Upper lobe of right lung (tissue), 1 donor: ENCODE results near the gene EDNRB. TPM values are rescaled to one million over a fixed set of nuclear protein-coding genes. Genes with fewer than 3 reads are reported as not detected.

ENCODE experiments used
- ATAC-seq: fragments of 200-7000 bp; cut with Tn5 transposase; one replicate; pipeline ENCODE4 v1.9.1; 2020; ENCODE audit warnings: mild to moderate bottlenecking, moderate library complexity
- DNase-seq: peaks from one replicate; pipeline ENCODE4 v3.0.0-alpha.2; 2020
- H3K27ac ChIP-seq: fragments of 200-600 bp; one replicate; pipeline ENCODE4 v1.8.0; 2022
- H3K27me3 ChIP-seq: fragments of 200-600 bp; one replicate; pipeline ENCODE4 v1.8.0; 2022; ENCODE audit warnings: mild to moderate bottlenecking
- H3K36me3 ChIP-seq: fragments of 200-600 bp; one replicate; pipeline ENCODE4 v1.8.0; 2022
- H3K4me1 ChIP-seq: fragments of 200-600 bp; one replicate; pipeline ENCODE4 v1.8.0; 2022
- H3K4me3 ChIP-seq: fragments of 200-600 bp; one replicate; pipeline ENCODE4 v1.8.0; 2022; ENCODE audit warnings: mild to moderate bottlenecking
- H3K9me3 ChIP-seq: fragments of 200-600 bp; one replicate; pipeline ENCODE4 v1.8.0; 2022
- intact Hi-C: fragments of 100-400 bp; cut with DNase I; formaldehyde crosslinking; loops from one replicate; pipeline ENCODE4 v1.11.0; 2022
- total RNA-seq: library from RNA; stranded (reverse); fragmentation: NEBNext Ultra II Directional; extraction: Animal tissue kit (Norgen Biotek cat#: 25700); gene quantifications from one replicate; pipeline ENCODE4 v1.2.1, GENCODE V29; 2021
- TF ChIP-seq, protein P1 (sequence below): fragments of 200-600 bp; IDR thresholded peaks from one replicate; pipeline ENCODE4 v1.8.0; 2022; ENCODE audit warnings: antibody characterized with exemption
- donor health status: DM: no; HTN: yes; CAD: no; lungs with severe emphysema.

Gene EDNRB
- total RNA-seq, 1 donor from 2014 or later, result 61.7 TPM

- no peak overlapping the region for H3K4me3 ChIP-seq
- DNase-seq, result no peak
- H3K36me3 ChIP-seq, result no peaks in the 10 kb centered on the region
- intact Hi-C loops, result no loop called here
- TF ChIP-seq, protein P1, sequence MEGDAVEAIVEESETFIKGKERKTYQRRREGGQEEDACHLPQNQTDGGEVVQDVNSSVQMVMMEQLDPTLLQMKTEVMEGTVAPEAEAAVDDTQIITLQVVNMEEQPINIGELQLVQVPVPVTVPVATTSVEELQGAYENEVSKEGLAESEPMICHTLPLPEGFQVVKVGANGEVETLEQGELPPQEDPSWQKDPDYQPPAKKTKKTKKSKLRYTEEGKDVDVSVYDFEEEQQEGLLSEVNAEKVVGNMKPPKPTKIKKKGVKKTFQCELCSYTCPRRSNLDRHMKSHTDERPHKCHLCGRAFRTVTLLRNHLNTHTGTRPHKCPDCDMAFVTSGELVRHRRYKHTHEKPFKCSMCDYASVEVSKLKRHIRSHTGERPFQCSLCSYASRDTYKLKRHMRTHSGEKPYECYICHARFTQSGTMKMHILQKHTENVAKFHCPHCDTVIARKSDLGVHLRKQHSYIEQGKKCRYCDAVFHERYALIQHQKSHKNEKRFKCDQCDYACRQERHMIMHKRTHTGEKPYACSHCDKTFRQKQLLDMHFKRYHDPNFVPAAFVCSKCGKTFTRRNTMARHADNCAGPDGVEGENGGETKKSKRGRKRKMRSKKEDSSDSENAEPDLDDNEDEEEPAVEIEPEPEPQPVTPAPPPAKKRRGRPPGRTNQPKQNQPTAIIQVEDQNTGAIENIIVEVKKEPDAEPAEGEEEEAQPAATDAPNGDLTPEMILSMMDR, result no peak
- peaks cover 2% of the 10 kb centered on the region for H3K4me1 ChIP-seq
- no peaks in the 10 kb centered on the region for H3K27me3 ChIP-seq
- ATAC-seq, result no peak
- H3K9me3 ChIP-seq, result no peaks in the 10 kb centered on the region
- no peak overlapping the region for H3K27ac ChIP-seq
These were observed 51.7 kb downstream of the EDNRB start for GRCh38 chr13:77866971-77867370.

DNA sequence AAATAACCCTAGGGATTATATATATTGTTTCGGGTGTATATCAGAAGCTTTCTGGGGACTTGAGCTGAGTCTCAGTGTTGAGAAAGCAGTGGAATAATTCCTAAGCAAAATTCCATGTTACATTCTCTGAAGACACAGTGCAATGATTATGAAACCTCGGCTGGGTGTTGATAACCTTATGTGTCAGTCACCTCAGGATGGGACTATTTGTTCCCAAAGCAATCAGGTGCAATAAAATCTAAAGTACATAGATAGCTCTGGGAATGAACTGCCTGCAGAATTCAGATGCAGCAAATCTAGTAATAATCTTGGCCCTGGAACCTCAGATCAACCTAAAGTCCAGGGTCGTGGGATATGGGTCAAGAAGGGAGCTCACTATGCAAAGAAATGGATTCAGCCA is 53.0 kb downstream of the EDNRB start:
- H3K27ac ChIP-seq, result no peak overlapping the region
- no peaks in the 10 kb centered on the region for H3K9me3 ChIP-seq
- H3K36me3 ChIP-seq, result no peaks in the 10 kb centered on the region
- peaks cover 15% of the 10 kb centered on the region for H3K4me1 ChIP-seq
- TF ChIP-seq, protein P1, result no peak
- H3K4me3 ChIP-seq, result no peak overlapping the region
- ATAC-seq, result no peak
- intact Hi-C loops, result no loop called here
- DNase-seq, result no peak
- H3K27me3 ChIP-seq, result no peaks in the 10 kb centered on the region

- DNase-seq (no peak), ATAC-seq (no peak)
- Histone ChIP-seq H3K27me3 (no peaks in the 10 kb centered on the region), H3K4me1 (peaks cover 15% of the 10 kb centered on the region), H3K4me3 (no peak overlapping the region), H3K9me3 (no peaks in the 10 kb centered on the region), H3K27ac (no peak overlapping the region), H3K36me3 (no peaks in the 10 kb centered on the region)
- intact Hi-C loops, result no loop called here
- TF ChIP-seq, protein P1, result no peak
These were observed 55.5 kb downstream of the EDNRB start for GRCh38 chr13:77863144-77863543.

GRCh38 chr13:77861741-77862140 is 56.9 kb downstream of the EDNRB start:
- no peak for DNase-seq
- TF ChIP-seq, protein P1, result no peak

GRCh38 chr13:77860507-77860981 is 58.1 kb downstream of the EDNRB start:
- no peaks in the 10 kb centered on the region for H3K27me3 ChIP-seq
- H3K4me1 ChIP-seq, result peaks cover 15% of the 10 kb centered on the region
- no peak overlapping the region for H3K4me3 ChIP-seq
- H3K27ac ChIP-seq, result no peak overlapping the region
- ATAC-seq, result peak; percentile 35
- TF ChIP-seq, protein P1, result no peak
- H3K36me3 ChIP-seq, result no peaks in the 10 kb centered on the region
- intact Hi-C loops, result no loop called here
- DNase-seq, result no peak
- no peaks in the 10 kb centered on the region for H3K9me3 ChIP-seq

More at GRCh38 chr13:77861741-77862140, 56.9 kb downstream of the EDNRB start:
- no peak overlapping the region for H3K4me3 ChIP-seq
- H3K27me3 ChIP-seq, result no peaks in the 10 kb centered on the region
- intact Hi-C loops, result no loop called here
- H3K4me1 ChIP-seq, result peaks cover 15% of the 10 kb centered on the region
- no peaks in the 10 kb centered on the region for H3K9me3 ChIP-seq
- ATAC-seq, result no peak
- no peak overlapping the region for H3K27ac ChIP-seq
- no peaks in the 10 kb centered on the region for H3K36me3 ChIP-seq

- no peaks in the 10 kb centered on the region for H3K36me3 ChIP-seq
- DNase-seq (no peak), ATAC-seq (no peak)
- H3K4me3 ChIP-seq, result no peak overlapping the region
- H3K4me1 ChIP-seq, result peaks cover 15% of the 10 kb centered on the region
- H3K27me3 ChIP-seq, result no peaks in the 10 kb centered on the region
- TF ChIP-seq, protein P1, result no peak
- intact Hi-C loops, result no loop called here
- no peak overlapping the region for H3K27ac ChIP-seq
- no peaks in the 10 kb centered on the region for H3K9me3 ChIP-seq
These were observed 59.2 kb downstream of the EDNRB start for GRCh38 chr13:77859450-77859849.
